H1 (cell line): ENCODE results near the gene SLC8A3. TPM values are rescaled to one million over a fixed set of nuclear protein-coding genes. Genes with fewer than 3 reads are reported as not detected.

ENCODE experiments used
- CTCF ChIA-PET: fragments of 300-600 bp; sonication (Branson Sonifier 250); formaldehyde crosslinking; loops from one replicate; lab custom pipeline; 2021; ENCODE audit not compliant: partially characterized antibody; lab: Charles Lee
- POLR2A ChIA-PET: fragments of 300-600 bp; sonication (Branson Sonifier 250); formaldehyde crosslinking; loops from one replicate; lab custom pipeline; 2021; ENCODE audit warnings: inconsistent platforms; ENCODE audit not compliant: partially characterized antibody; lab: Charles Lee
- DNase-seq, 2 experiments: peaks; one replicate each; pipeline versions ENCODE4 v3.0.0 to v3.0.0-alpha.2; 2010 to 2022; ENCODE audit warnings: low spot score in 2 of 2, low read depth in 1 of 2, mixed read lengths in 1 of 2
- FAIRE-seq: peaks from 2 replicates; lab custom pipeline; 2011; peaks lifted over from hg19 to GRCh38; lab: Jason Lieb, UNC
- H2AFZ ChIP-seq: 2 replicates; pipeline ENCODE4 v1.8.1; 2012; ENCODE audit warnings: low read length, inconsistent platforms
- H2AK5ac ChIP-seq: 2 replicates; pipeline ENCODE4 v1.6.1; 2013; ENCODE audit warnings: low read depth, low read length
- H2BK120ac ChIP-seq: replicated peaks from 2 replicates; pipeline ENCODE3; 2013; ENCODE audit warnings: low read depth, low read length, inconsistent platforms
- H2BK12ac ChIP-seq: 2 replicates; pipeline ENCODE4 v1.6.1; 2013; ENCODE audit warnings: low read depth, low read length
- H2BK15ac ChIP-seq: 2 replicates; pipeline ENCODE4 v1.6.1; 2013; ENCODE audit warnings: low read length
- H2BK20ac ChIP-seq: 2 replicates; pipeline ENCODE4 v1.6.1; 2013; ENCODE audit warnings: low read length
- H2BK5ac ChIP-seq: 2 replicates; pipeline ENCODE4 v1.6.1; 2013; ENCODE audit warnings: low read depth, low read length
- H3K14ac ChIP-seq: 2 replicates; pipeline ENCODE4 v1.6.1; 2013; ENCODE audit warnings: inconsistent platforms; ENCODE audit not compliant: insufficient read length
- H3K18ac ChIP-seq: 2 replicates; pipeline ENCODE4 v1.6.1; 2013; ENCODE audit warnings: low read length; ENCODE audit errors: extremely low read depth
- H3K23ac ChIP-seq: 2 replicates; pipeline ENCODE4 v1.6.1; 2013; ENCODE audit warnings: inconsistent platforms; ENCODE audit not compliant: insufficient read length
- H3K23me2 ChIP-seq: 2 replicates; pipeline ENCODE4 v1.6.1; 2013; ENCODE audit warnings: low read depth, low read length
- H3K27ac ChIP-seq: 2 replicates; pipeline ENCODE4 v1.6.1; 2011; ENCODE audit warnings: low read depth, low read length, inconsistent platforms
- H3K27me3 ChIP-seq, 4 experiments: replicated peaks in 1 of 4; 1 replicate in 1 of 4; 2 replicates in 3 of 4; pipeline versions ENCODE4 v1.6.1 to v1.8.1; 2011 to 2013; ENCODE audit warnings: low read length in 3 of 4, mild to moderate bottlenecking in 3 of 4, inconsistent platforms in 2 of 4, mixed read lengths in 2 of 4, moderate library complexity in 1 of 4; ENCODE audit not compliant: control insufficient read depth in 3 of 4, insufficient read depth in 3 of 4; ENCODE audit errors: extremely low read depth in 1 of 4
- H3K36me3 ChIP-seq, 4 experiments: 2 replicates each; pipeline versions ENCODE4 v1.6.1 to v1.8.1; 2011 to 2013; ENCODE audit warnings: mild to moderate bottlenecking in 4 of 4, low read length in 3 of 4, moderate library complexity in 2 of 4, control low read depth in 1 of 4, inconsistent platforms in 1 of 4; ENCODE audit not compliant: insufficient read depth in 4 of 4, control insufficient read depth in 2 of 4
- H3K4ac ChIP-seq: replicated peaks from 2 replicates; pipeline ENCODE3; 2013; ENCODE audit warnings: low read length, low read depth, mixed read lengths, inconsistent platforms; ENCODE audit not compliant: insufficient read length
- H3K4me1 ChIP-seq, 4 experiments: replicated peaks in 1 of 4; 1 replicate in 1 of 4; 2 replicates in 3 of 4; pipeline versions ENCODE4 v1.6.1 to v1.8.1; 2011 to 2013; ENCODE audit warnings: low read length in 3 of 4, inconsistent platforms in 2 of 4, mixed read lengths in 1 of 4; ENCODE audit not compliant: insufficient read depth in 4 of 4, control insufficient read depth in 3 of 4
- H3K4me2 ChIP-seq, 2 experiments: 2 replicates each; pipeline versions ENCODE4 v1.6.1 to v1.8.1; 2011 to 2013; ENCODE audit warnings: low read depth in 2 of 2, low read length in 2 of 2, control low read depth in 1 of 2, inconsistent platforms in 1 of 2, mild to moderate bottlenecking in 1 of 2; ENCODE audit not compliant: insufficient read depth in 1 of 2
- H3K4me3 ChIP-seq, 4 experiments: fragments of 200-600, 300-600 bp in 1 of 4; sonication (generic), shearing (Covaris generic), sonication (Bioruptor Twin) in 1 of 4; 2 replicates each; pipeline versions ENCODE4 v1.5.1 to v1.8.1; 2011 to 2016; ENCODE audit warnings: low read length in 4 of 4, low read depth in 3 of 4, control low read depth in 2 of 4, inconsistent platforms in 2 of 4, mild to moderate bottlenecking in 2 of 4, mixed read lengths in 1 of 4, moderate library complexity in 1 of 4; ENCODE audit not compliant: insufficient read depth in 2 of 4; ENCODE audit errors: extremely low read depth in 1 of 4
- H3K56ac ChIP-seq: replicated peaks from 2 replicates; pipeline ENCODE3; 2013; ENCODE audit warnings: low read depth, mild to moderate bottlenecking, mixed read lengths, low read length, inconsistent platforms; ENCODE audit not compliant: insufficient read length
- H3K79me1 ChIP-seq: 2 replicates; pipeline ENCODE4 v1.6.1; 2013; ENCODE audit warnings: low read depth, low read length, control low read depth
- H3K79me2 ChIP-seq, 2 experiments: 2 replicates each; pipeline versions ENCODE4 v1.6.1 to v1.8.1; 2012 to 2013; ENCODE audit warnings: low read length in 2 of 2, mild to moderate bottlenecking in 2 of 2, inconsistent platforms in 1 of 2; ENCODE audit not compliant: insufficient read depth in 2 of 2, control insufficient read depth in 1 of 2
- H3K9ac ChIP-seq, 4 experiments: replicated peaks in 1 of 4; 1 replicate in 1 of 4; 2 replicates in 3 of 4; pipeline versions ENCODE4 v1.6.1 to v1.8.1; 2011 to 2013; ENCODE audit warnings: low read depth in 3 of 4, low read length in 3 of 4, control low read depth in 2 of 4, mild to moderate bottlenecking in 2 of 4, moderate library complexity in 2 of 4, inconsistent platforms in 1 of 4; ENCODE audit errors: extremely low read depth in 1 of 4
- H3K9me3 ChIP-seq, 2 experiments: 2 replicates each; pipeline versions ENCODE4 v1.6.1 to v1.8.1; 2012 to 2013; ENCODE audit warnings: mild to moderate bottlenecking in 2 of 2, moderate library complexity in 2 of 2, control low read depth in 1 of 2, inconsistent platforms in 1 of 2, low read depth in 1 of 2, low read length in 1 of 2, mixed read lengths in 1 of 2; ENCODE audit not compliant: insufficient read depth in 2 of 2
- H4K20me1 ChIP-seq, 2 experiments: replicated peaks in 1 of 2; 2 replicates each; pipeline versions ENCODE3 to v1.8.1; 2011 to 2013; ENCODE audit warnings: inconsistent platforms in 2 of 2, low read length in 2 of 2, mild to moderate bottlenecking in 1 of 2; ENCODE audit not compliant: insufficient read depth in 2 of 2, control insufficient read depth in 1 of 2
- H4K5ac ChIP-seq: 2 replicates; pipeline ENCODE4 v1.6.1; 2013; ENCODE audit warnings: low read length, low read depth, mixed read lengths, inconsistent platforms; ENCODE audit not compliant: insufficient read length
- H4K8ac ChIP-seq: 2 replicates; pipeline ENCODE4 v1.8.0; 2013; ENCODE audit warnings: mild to moderate bottlenecking, moderate library complexity, low read length, inconsistent platforms; ENCODE audit not compliant: insufficient read depth; ENCODE audit errors: extremely low read depth
- H4K91ac ChIP-seq: replicated peaks from 2 replicates; pipeline ENCODE3; 2013; ENCODE audit warnings: low read length, mixed read lengths, inconsistent platforms; ENCODE audit not compliant: insufficient read length
- BRCA1 ChIP-seq: IDR thresholded peaks from 2 replicates; pipeline ENCODE4 v1.6.1; 2012; ENCODE audit warnings: low read depth, low read length, improper control_type of control experiment
- CREB1 ChIP-seq: IDR thresholded peaks from 2 replicates; pipeline ENCODE4 v1.6.1; 2012; ENCODE audit warnings: inconsistent platforms
- EP300 ChIP-seq, 2 experiments: IDR thresholded peaks; 1 replicate in 1 of 2; 2 replicates in 1 of 2; pipeline ENCODE4 v1.6.1; 2011 to 2012; ENCODE audit warnings: low read depth in 2 of 2, low read length in 2 of 2, mild to moderate bottlenecking in 2 of 2, borderline replicate concordance in 1 of 2, inconsistent platforms in 1 of 2, moderate library complexity in 1 of 2
- FOSL1 ChIP-seq: IDR thresholded peaks from 2 replicates; pipeline ENCODE4 v1.6.1; 2011; ENCODE audit warnings: mild to moderate bottlenecking, low read depth, low read length, moderate library complexity; ENCODE audit not compliant: insufficient read depth
- GABPA ChIP-seq: IDR thresholded peaks from 2 replicates; pipeline ENCODE4 v1.6.1; 2011; ENCODE audit warnings: mild to moderate bottlenecking, low read length, moderate library complexity, borderline replicate concordance; ENCODE audit not compliant: insufficient read depth
- KDM1A ChIP-seq: fragments of 200-600, 300-600 bp; sonication (generic); IDR thresholded peaks from 2 replicates; pipeline ENCODE4 v1.7.1; 2016; ENCODE audit warnings: mild to moderate bottlenecking, low read length, borderline replicate concordance
- MAFK ChIP-seq: IDR thresholded peaks from 2 replicates; pipeline ENCODE4 v1.6.1; 2012; ENCODE audit warnings: low read depth, mild to moderate bottlenecking, improper control_type of control experiment, low read length
- TCF12 ChIP-seq: IDR thresholded peaks from 2 replicates; pipeline ENCODE4 v1.6.1; 2011; ENCODE audit warnings: low read depth, mild to moderate bottlenecking, low read length
- WGBS, 2 experiments: shearing (Covaris generic) in 1 of 2; methylation state at CpG; one replicate each; pipeline versions ENCODE4 v1.1.6 to v1.1.7; 2013 to 2015; ENCODE audit warnings: low lambda C conversion rate in 2 of 2, mixed read lengths in 2 of 2, inconsistent platforms in 1 of 2, low coverage in 1 of 2, missing lambda C conversion rate in 1 of 2; ENCODE audit not compliant: insufficient replicate concordance in 2 of 2, insufficient coverage in 1 of 2, insufficient read length in 1 of 2; ENCODE audit errors: extremely low coverage in 1 of 2, missing lambda C conversion rate in 1 of 2; 5-methylcytosine and 5-hydroxymethylcytosine counted together
- polyA plus RNA-seq, 7 experiments: library from polyadenylated mRNA; depleted of rRNA in 3 of 7; stranded (reverse) in 5 of 7; unstranded in 2 of 7; fragments of >200 nt in 5 of 7; fragments of 200-250 nt in 2 of 7; gene quantifications; 1 replicate in 5 of 7; 2 replicates in 1 of 7; 4 replicates in 1 of 7; pipeline versions ENCODE4 v1.2.1 to v1.2.3, GENCODE V29; 2011 to 2013; ENCODE audit warnings: missing spikeins in 2 of 7, mixed read lengths in 2 of 7
- total RNA-seq: library from RNA; stranded (reverse); fragmentation: NEBNext Ultra II Directional; extraction: Animal tissue kit (Norgen Biotek cat#: 25700); gene quantifications from 2 replicates; pipeline ENCODE4 v1.2.1, GENCODE V29; 2021
- TF ChIP-seq, protein P1 (sequence below): IDR thresholded peaks from 2 replicates; pipeline ENCODE4 v1.6.1; 2012; ENCODE audit warnings: inconsistent platforms
- TF ChIP-seq, protein P2 (sequence below): IDR thresholded peaks from 2 replicates; pipeline ENCODE4 v1.6.1; 2011; ENCODE audit warnings: low read length, improper control_type of control experiment

Gene SLC8A3
- total and polyA plus RNA-seq, 2 of the 8 experiments (the other 6 are each of a cell fraction or from before 2014, with no cell fraction given): 0.38 to 1.1 TPM

DNA sequence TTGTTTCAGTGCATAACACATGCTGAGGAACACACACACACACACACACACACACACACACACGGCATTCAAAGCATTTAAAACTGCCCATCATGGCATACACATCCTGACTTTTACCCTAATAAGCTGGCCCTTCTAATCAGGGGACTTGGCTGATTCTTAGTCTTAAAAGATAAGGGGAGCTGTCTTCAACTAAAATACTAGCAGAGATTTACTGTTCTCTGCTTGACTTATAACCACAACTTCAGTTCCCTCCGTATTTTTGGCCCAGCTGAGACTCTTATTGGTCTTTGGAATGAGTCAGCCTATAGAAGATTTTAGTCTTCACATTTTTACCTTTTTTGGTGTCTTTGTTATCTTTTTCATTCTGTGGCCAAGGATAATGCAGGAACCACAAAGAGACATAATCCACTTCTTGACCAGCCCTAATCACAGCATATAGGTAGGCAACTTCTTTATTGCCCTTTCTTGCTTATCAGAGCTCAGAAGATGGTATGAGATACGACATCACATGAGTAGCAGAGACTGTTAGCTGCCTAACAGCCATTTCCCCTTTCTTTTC lies 25.1 kb upstream of the SLC8A3 start:
- H2AK5ac ChIP-seq: no peak overlapping the region
- no peak overlapping the region for H3K4ac ChIP-seq
- FAIRE-seq (no peak), DNase-seq (no peak)
- no peak overlapping the region for H2BK12ac ChIP-seq
- H3K79me2 ChIP-seq: no peaks in the 10 kb centered on the region
- no peak overlapping the region for H3K14ac ChIP-seq
- WGBS, 2 experiments: 77% methylated on average over 3 of the region's 3 CpGs; no CpG with 5 or more reads in 1 of the 2 experiments
- H3K23me2 ChIP-seq: no peaks in the 10 kb centered on the region
- no peak overlapping the region for H4K5ac ChIP-seq
- H3K56ac ChIP-seq: no peak overlapping the region
- no peak overlapping the region for H2BK20ac ChIP-seq
- no peaks in the 10 kb centered on the region for H3K27me3 ChIP-seq
- H3K36me3 ChIP-seq: no peaks in the 10 kb centered on the region
- H3K9ac ChIP-seq: no peak overlapping the region
- no peak overlapping the region for H3K4me2 ChIP-seq
- H3K9me3 ChIP-seq: no peaks in the 10 kb centered on the region
- no peak overlapping the region for H3K18ac ChIP-seq
- H3K27ac ChIP-seq: no peak overlapping the region
- no peaks in the 10 kb centered on the region for H3K79me1 ChIP-seq
- no peaks in the 10 kb centered on the region for H4K20me1 ChIP-seq
- CTCF ChIA-PET: interaction anchor here (0.6 to 2.6 kb wide), 7 partner anchors 24 to 160 kb away, joined by 3 to 8 read pairs (median 3); no protein-coding TSS in a partner anchor
- no peak overlapping the region for H4K8ac ChIP-seq
- no peak overlapping the region for H2BK120ac ChIP-seq
- H3K4me3 ChIP-seq: no peak overlapping the region
- no peaks in the 10 kb centered on the region; a peak in 2 of 7 replicates for H3K4me1 ChIP-seq
- H2BK5ac ChIP-seq: no peak overlapping the region
- H2AFZ ChIP-seq: peak overlapping the region; percentile 24; the same call in 1 of the 2 replicates
- H4K91ac ChIP-seq: no peak overlapping the region
- POLR2A ChIA-PET: interaction anchor here (0.6 kb wide), 1 partner anchor 111 kb away, joined by 3 read pairs; no protein-coding TSS in a partner anchor
- no peak overlapping the region for H2BK15ac ChIP-seq
- H3K23ac ChIP-seq: no peak overlapping the region
- no peak for TF ChIP-seq TCF12
- no peak for TF ChIP-seq BRCA1
- no peak for TF ChIP-seq GABPA
- TF ChIP-seq, protein P1, sequence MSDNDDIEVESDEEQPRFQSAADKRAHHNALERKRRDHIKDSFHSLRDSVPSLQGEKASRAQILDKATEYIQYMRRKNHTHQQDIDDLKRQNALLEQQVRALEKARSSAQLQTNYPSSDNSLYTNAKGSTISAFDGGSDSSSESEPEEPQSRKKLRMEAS: no peak
- no peak for TF ChIP-seq CREB1
- TF ChIP-seq, protein P2, sequence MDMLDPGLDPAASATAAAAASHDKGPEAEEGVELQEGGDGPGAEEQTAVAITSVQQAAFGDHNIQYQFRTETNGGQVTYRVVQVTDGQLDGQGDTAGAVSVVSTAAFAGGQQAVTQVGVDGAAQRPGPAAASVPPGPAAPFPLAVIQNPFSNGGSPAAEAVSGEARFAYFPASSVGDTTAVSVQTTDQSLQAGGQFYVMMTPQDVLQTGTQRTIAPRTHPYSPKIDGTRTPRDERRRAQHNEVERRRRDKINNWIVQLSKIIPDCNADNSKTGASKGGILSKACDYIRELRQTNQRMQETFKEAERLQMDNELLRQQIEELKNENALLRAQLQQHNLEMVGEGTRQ: no peak
- no peak for TF ChIP-seq MAFK
- no peak for TF ChIP-seq KDM1A
- TF ChIP-seq EP300 (IDR thresholded peaks at IDR 0.05; ENCODE audit: borderline replicate concordance in 1 of 2, low read depth in 2 of 2, low read length in 2 of 2): no peak
- TF ChIP-seq FOSL1: no peak
